Esophagus squamous epithelium (tissue), 4 donors: ENCODE data around the gene CRYZL1.

Experiments
- POLR2A ChIP-seq, 4 donors: fragments of 450-650 bp; IDR thresholded peaks; one replicate each; pipeline ENCODE4 v1.6.1; 2017; ENCODE audit warnings: antibody characterized with exemption in 4 of 4, mild to moderate bottlenecking in 4 of 4, moderate library complexity in 3 of 4
- TF ChIP-seq, protein P1 (sequence below), 6 experiments: fragments of 450-650 bp in 4 of 6; fragments of 200-600 bp in 2 of 6; sonication (generic) in 2 of 6; IDR thresholded peaks; one replicate each; pipeline ENCODE4 v1.5.1; 2016 to 2019; ENCODE audit warnings: antibody characterized with exemption in 6 of 6, mild to moderate bottlenecking in 4 of 6, moderate library complexity in 4 of 6

DNA sequence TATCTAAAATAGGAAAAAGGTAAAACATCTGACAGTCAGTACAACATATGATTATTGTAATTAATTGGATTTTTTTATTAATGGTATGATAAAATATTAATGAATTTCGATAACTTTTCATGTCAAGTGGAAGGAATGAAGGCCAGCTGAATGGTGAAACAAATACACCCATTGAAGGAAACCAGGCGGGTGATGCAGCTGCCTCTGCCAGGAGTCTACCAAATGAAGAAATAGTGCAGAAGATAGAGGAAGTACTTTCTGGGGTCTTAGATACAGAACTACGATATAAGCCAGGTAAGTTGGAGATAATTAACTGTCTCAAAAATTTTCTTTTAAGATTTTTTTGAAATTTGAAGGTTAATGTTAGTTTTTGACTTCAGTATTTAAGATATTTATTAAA, 95.5 kb downstream of the CRYZL1 start:
- TF ChIP-seq, protein P1, sequence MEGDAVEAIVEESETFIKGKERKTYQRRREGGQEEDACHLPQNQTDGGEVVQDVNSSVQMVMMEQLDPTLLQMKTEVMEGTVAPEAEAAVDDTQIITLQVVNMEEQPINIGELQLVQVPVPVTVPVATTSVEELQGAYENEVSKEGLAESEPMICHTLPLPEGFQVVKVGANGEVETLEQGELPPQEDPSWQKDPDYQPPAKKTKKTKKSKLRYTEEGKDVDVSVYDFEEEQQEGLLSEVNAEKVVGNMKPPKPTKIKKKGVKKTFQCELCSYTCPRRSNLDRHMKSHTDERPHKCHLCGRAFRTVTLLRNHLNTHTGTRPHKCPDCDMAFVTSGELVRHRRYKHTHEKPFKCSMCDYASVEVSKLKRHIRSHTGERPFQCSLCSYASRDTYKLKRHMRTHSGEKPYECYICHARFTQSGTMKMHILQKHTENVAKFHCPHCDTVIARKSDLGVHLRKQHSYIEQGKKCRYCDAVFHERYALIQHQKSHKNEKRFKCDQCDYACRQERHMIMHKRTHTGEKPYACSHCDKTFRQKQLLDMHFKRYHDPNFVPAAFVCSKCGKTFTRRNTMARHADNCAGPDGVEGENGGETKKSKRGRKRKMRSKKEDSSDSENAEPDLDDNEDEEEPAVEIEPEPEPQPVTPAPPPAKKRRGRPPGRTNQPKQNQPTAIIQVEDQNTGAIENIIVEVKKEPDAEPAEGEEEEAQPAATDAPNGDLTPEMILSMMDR (IDR thresholded peaks at IDR 0.05): no peak
- TF ChIP-seq POLR2A (IDR thresholded peaks at IDR 0.05): no peak
